HT-29 (cell line): ENCODE data around the gene UGT1A5. TPM values are rescaled to one million over a fixed set of nuclear protein-coding genes. Genes with fewer than 3 reads are reported as not detected.

Experiments
- total RNA-seq: library from RNA; depleted of rRNA; stranded (reverse); fragments of >200 nt; shearing (Covaris generic); gene quantifications from 2 replicates; pipeline ENCODE4 v1.2.3, GENCODE V29; 2014; rRNA removed

UGT1A5 gene
- total RNA-seq, 1 experiment from 2014 or later = 3.1 TPM

Other genes starting within 250 kb of the UGT1A5 start
- gene USP40, start 146.1 kb upstream of the UGT1A5 start, total RNA-seq = 20.4 and 21.8 TPM in 2 replicates
- gene UGT1A8, start 95.3 kb upstream of the UGT1A5 start, total RNA-seq = 43.6 and 56.6 TPM in 2 replicates
- 140 and 150 TPM in 2 replicates for gene UGT1A10, start 76.5 kb upstream of the UGT1A5 start, total RNA-seq
- gene UGT1A9, start 41.0 kb upstream of the UGT1A5 start, total RNA-seq = 3.2 and 6.7 TPM in 2 replicates
- gene UGT1A7, start 31.0 kb upstream of the UGT1A5 start, total RNA-seq = 5.0 and 8.9 TPM in 2 replicates
- gene UGT1A6, start 20.0 kb upstream of the UGT1A5 start, total RNA-seq = 18.3 and 24.2 TPM in 2 replicates
- 3.4 and 3.9 TPM in 2 replicates for gene UGT1A4, start 5.8 kb downstream of the UGT1A5 start, total RNA-seq
- gene UGT1A3, start 16.1 kb downstream of the UGT1A5 start, total RNA-seq = 1.2 and 1.6 TPM in 2 replicates
- 3.2 and 3.6 TPM in 2 replicates for gene UGT1A1, start 47.4 kb downstream of the UGT1A5 start, total RNA-seq
- 2.4 and 2.8 TPM in 2 replicates for gene MROH2A, start 65.4 kb downstream of the UGT1A5 start, total RNA-seq
- 25.8 and 28.4 TPM in 2 replicates for gene HJURP, start 141.6 kb downstream of the UGT1A5 start, total RNA-seq
- gene TRPM8, start 204.5 kb downstream of the UGT1A5 start, total RNA-seq = not detected in 2 replicates